Loucy (cell line): ENCODE results near the gene SYCP2L.

Source experiments
- EZH2phosphoT487 ChIP-seq: fragments of 200-600 bp; IDR thresholded peaks from 2 replicates; pipeline ENCODE4 v1.6.1; 2018; ENCODE audit warnings: antibody characterized with exemption, mild to moderate bottlenecking, moderate library complexity, borderline replicate concordance
- TF ChIP-seq, protein P1 (sequence below): fragments of 200-600 bp; sonication (generic); conservative IDR thresholded peaks from 2 replicates; pipeline ENCODE4 v1.5.1; 2014; ENCODE audit warnings: mild to moderate bottlenecking, antibody characterized with exemption, low read length

DNA sequence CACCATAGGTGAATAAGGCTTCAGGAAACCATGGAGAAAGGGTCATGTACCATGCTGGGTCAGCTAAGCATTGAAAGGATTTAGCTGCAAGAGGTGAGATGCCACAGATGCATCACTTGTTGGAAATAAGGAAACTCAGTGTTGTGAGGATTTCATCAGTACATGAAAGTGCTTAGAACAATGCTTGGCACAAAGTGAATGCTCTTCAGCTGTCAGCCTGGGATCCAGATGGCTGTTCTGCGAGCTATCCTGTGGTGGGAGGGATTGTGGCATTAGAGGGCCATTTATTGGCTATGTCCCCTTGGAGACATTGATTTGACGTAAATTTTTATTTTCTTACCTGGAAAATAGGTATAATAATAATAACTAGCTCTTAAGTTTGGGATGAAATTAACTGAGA lies 104.3 kb downstream of the SYCP2L start:
- TF ChIP-seq, protein P1, sequence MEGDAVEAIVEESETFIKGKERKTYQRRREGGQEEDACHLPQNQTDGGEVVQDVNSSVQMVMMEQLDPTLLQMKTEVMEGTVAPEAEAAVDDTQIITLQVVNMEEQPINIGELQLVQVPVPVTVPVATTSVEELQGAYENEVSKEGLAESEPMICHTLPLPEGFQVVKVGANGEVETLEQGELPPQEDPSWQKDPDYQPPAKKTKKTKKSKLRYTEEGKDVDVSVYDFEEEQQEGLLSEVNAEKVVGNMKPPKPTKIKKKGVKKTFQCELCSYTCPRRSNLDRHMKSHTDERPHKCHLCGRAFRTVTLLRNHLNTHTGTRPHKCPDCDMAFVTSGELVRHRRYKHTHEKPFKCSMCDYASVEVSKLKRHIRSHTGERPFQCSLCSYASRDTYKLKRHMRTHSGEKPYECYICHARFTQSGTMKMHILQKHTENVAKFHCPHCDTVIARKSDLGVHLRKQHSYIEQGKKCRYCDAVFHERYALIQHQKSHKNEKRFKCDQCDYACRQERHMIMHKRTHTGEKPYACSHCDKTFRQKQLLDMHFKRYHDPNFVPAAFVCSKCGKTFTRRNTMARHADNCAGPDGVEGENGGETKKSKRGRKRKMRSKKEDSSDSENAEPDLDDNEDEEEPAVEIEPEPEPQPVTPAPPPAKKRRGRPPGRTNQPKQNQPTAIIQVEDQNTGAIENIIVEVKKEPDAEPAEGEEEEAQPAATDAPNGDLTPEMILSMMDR = no peak
- TF ChIP-seq EZH2phosphoT487 = no peak
